GM12875 (cell line): ENCODE data around the gene IFT25.
A peak's percentile ranks its signal among the peaks of the same experiment; 100 is the strongest.
"Not testable (repeated sequence)": the region's sequence is repeated elsewhere in the genome, so short reads cannot be mapped to it uniquely, and the experiment has no call there.

ENCODE experiments used
- H3K4me3 ChIP-seq: one replicate; pipeline ENCODE4 v1.5.1; 2011; ENCODE audit warnings: low read depth, low read length, control low read depth
- CTCF ChIP-seq: IDR thresholded peaks from 2 replicates; pipeline ENCODE4 v1.5.1; 2011; ENCODE audit warnings: low read depth, mild to moderate bottlenecking, control low read depth, inconsistent platforms, low read length, moderate library complexity, borderline replicate concordance; ENCODE audit not compliant: insufficient read depth

Gene IFT25

GRCh38 chr1:53888681-53889080 lies 56.8 kb downstream of the IFT25 start:
- no peak for TF ChIP-seq CTCF
- no peak overlapping the region for H3K4me3 ChIP-seq

GRCh38 chr1:53883600-53883999 lies 61.9 kb downstream of the IFT25 start:
- not testable (repeated sequence) for H3K4me3 ChIP-seq

GRCh38 chr1:53881853-53882252 lies 63.6 kb downstream of the IFT25 start:
- not testable (repeated sequence) for H3K4me3 ChIP-seq

- H3K4me3 ChIP-seq, result no peak overlapping the region
- TF ChIP-seq CTCF, result peak; percentile 35; the same call in 1 of the 2 replicates
These were observed 66.9 kb downstream of the IFT25 start for GRCh38 chr1:53878492-53879105.

- not testable (repeated sequence) for H3K4me3 ChIP-seq
These were observed 70.3 kb downstream of the IFT25 start for GRCh38 chr1:53875150-53875549.

GRCh38 chr1:53871773-53872484 lies 73.6 kb downstream of the IFT25 start:
- no peak overlapping the region for H3K4me3 ChIP-seq
- TF ChIP-seq CTCF, result no peak
